Measurements from ENCODE around the gene PACS1.

Gene PACS1

GRCh38 chr11:66142370-66143263 is 72.5 kb downstream of the PACS1 start:
- no peak overlapping the region for H3K4me3 ChIP-seq (ENCODE audit: low read length)
- TF ChIP-seq ZNF274 (IDR thresholded peaks at IDR 0.05; ENCODE audit: low read depth, low read length), result no peak

- no peak overlapping the region for H3K4me3 ChIP-seq (ENCODE audit: low read length)
- no peak for TF ChIP-seq ZNF274 (IDR thresholded peaks at IDR 0.05; ENCODE audit: low read depth, low read length)
Measured at GRCh38 chr11:66143264-66143566, 73.1 kb downstream of the PACS1 start.

GRCh38 chr11:66143996-66144678 is 74.1 kb downstream of the PACS1 start:
- TF ChIP-seq ZNF274 (IDR thresholded peaks at IDR 0.05; ENCODE audit: low read depth, low read length), result no peak
- H3K4me3 ChIP-seq (ENCODE audit: low read length), result no peak overlapping the region

GRCh38 chr11:66146074-66146473 is 76.0 kb downstream of the PACS1 start:
- H3K4me3 ChIP-seq (ENCODE audit: low read length), result no peak overlapping the region
- TF ChIP-seq ZNF274 (IDR thresholded peaks at IDR 0.05; ENCODE audit: low read depth, low read length), result no peak

- no peak for TF ChIP-seq ZNF274 (IDR thresholded peaks at IDR 0.05; ENCODE audit: low read depth, low read length)
- H3K4me3 ChIP-seq (ENCODE audit: low read length), result no peak overlapping the region
Measured at GRCh38 chr11:66146940-66147339, 76.9 kb downstream of the PACS1 start.

GRCh38 chr11:66150140-66150539 is 80.1 kb downstream of the PACS1 start:
- TF ChIP-seq ZNF274 (IDR thresholded peaks at IDR 0.05; ENCODE audit: low read depth, low read length), result no peak
- no peak overlapping the region for H3K4me3 ChIP-seq (ENCODE audit: low read length)

GRCh38 chr11:66150725-66151124 is 80.7 kb downstream of the PACS1 start:
- peak overlapping the region; percentile 23; the same call in 1 of the 2 replicates for H3K4me3 ChIP-seq (ENCODE audit: low read length)
- TF ChIP-seq ZNF274 (IDR thresholded peaks at IDR 0.05; ENCODE audit: low read depth, low read length), result no peak

GRCh38 chr11:66151273-66151672 is 81.2 kb downstream of the PACS1 start:
- no peak overlapping the region; the same call in 1 of the 2 replicates for H3K4me3 ChIP-seq (ENCODE audit: low read length)
- no peak for TF ChIP-seq ZNF274 (IDR thresholded peaks at IDR 0.05; ENCODE audit: low read depth, low read length)

- no peak for TF ChIP-seq ZNF274 (IDR thresholded peaks at IDR 0.05; ENCODE audit: low read depth, low read length)
- H3K4me3 ChIP-seq (ENCODE audit: low read length), result no peak overlapping the region
Measured at GRCh38 chr11:66154109-66154508, 84.0 kb downstream of the PACS1 start.

GRCh38 chr11:66155387-66156073 is 85.5 kb downstream of the PACS1 start:
- no peak for TF ChIP-seq ZNF274 (IDR thresholded peaks at IDR 0.05; ENCODE audit: low read depth, low read length)

GRCh38 chr11:66157182-66157864 is 87.3 kb downstream of the PACS1 start:
- no peak overlapping the region for H3K4me3 ChIP-seq (ENCODE audit: low read length)
- TF ChIP-seq ZNF274 (IDR thresholded peaks at IDR 0.05; ENCODE audit: low read depth, low read length), result no peak

More at GRCh38 chr11:66155387-66156073, 85.5 kb downstream of the PACS1 start:
- H3K4me3 ChIP-seq (ENCODE audit: low read length), result no peak overlapping the region

- no peak overlapping the region for H3K4me3 ChIP-seq (ENCODE audit: low read length)
- no peak for TF ChIP-seq ZNF274 (IDR thresholded peaks at IDR 0.05; ENCODE audit: low read depth, low read length)
Measured at GRCh38 chr11:66158156-66158555, 88.1 kb downstream of the PACS1 start.

GRCh38 chr11:66159324-66159984 is 89.4 kb downstream of the PACS1 start:
- H3K4me3 ChIP-seq (ENCODE audit: low read length), result no peak overlapping the region
- no peak for TF ChIP-seq ZNF274 (IDR thresholded peaks at IDR 0.05; ENCODE audit: low read depth, low read length)

GRCh38 chr11:66160709-66161108 is 90.6 kb downstream of the PACS1 start:
- TF ChIP-seq ZNF274 (IDR thresholded peaks at IDR 0.05; ENCODE audit: low read depth, low read length), result no peak

More at GRCh38 chr11:66160709-66161108, 90.6 kb downstream of the PACS1 start:
- H3K4me3 ChIP-seq (ENCODE audit: low read length), result no peak overlapping the region
